HL-60 (cell line): ENCODE data around the gene TTLL11.

Experiments
- GABPA ChIP-seq: IDR thresholded peaks from 2 replicates; pipeline ENCODE4 v1.6.1; 2012; ENCODE audit warnings: low read depth
- POLR2AphosphoS5 ChIP-seq: IDR thresholded peaks from 2 replicates; pipeline ENCODE4 v1.6.1; 2012; ENCODE audit warnings: low read depth
- REST ChIP-seq: IDR thresholded peaks from 2 replicates; pipeline ENCODE4 v1.6.1; 2012; ENCODE audit warnings: low read depth; ENCODE audit not compliant: insufficient replicate concordance
- SPI1 ChIP-seq: IDR thresholded peaks from 2 replicates; pipeline ENCODE4 v1.6.1; 2012; ENCODE audit warnings: low read depth, mild to moderate bottlenecking, borderline replicate concordance
- TF ChIP-seq, protein P1 (sequence below): IDR thresholded peaks from one replicate; pipeline ENCODE4 v1.5.1; 2011; ENCODE audit warnings: low read length, control low read depth, inconsistent platforms; ENCODE audit not compliant: insufficient read depth

- TF ChIP-seq, protein P1, sequence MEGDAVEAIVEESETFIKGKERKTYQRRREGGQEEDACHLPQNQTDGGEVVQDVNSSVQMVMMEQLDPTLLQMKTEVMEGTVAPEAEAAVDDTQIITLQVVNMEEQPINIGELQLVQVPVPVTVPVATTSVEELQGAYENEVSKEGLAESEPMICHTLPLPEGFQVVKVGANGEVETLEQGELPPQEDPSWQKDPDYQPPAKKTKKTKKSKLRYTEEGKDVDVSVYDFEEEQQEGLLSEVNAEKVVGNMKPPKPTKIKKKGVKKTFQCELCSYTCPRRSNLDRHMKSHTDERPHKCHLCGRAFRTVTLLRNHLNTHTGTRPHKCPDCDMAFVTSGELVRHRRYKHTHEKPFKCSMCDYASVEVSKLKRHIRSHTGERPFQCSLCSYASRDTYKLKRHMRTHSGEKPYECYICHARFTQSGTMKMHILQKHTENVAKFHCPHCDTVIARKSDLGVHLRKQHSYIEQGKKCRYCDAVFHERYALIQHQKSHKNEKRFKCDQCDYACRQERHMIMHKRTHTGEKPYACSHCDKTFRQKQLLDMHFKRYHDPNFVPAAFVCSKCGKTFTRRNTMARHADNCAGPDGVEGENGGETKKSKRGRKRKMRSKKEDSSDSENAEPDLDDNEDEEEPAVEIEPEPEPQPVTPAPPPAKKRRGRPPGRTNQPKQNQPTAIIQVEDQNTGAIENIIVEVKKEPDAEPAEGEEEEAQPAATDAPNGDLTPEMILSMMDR: no peak
- TF ChIP-seq REST (no peak), GABPA (no peak), POLR2AphosphoS5 (no peak), SPI1 (no peak)
Observed at GRCh38 chr9:121876658-121877271, 216.3 kb downstream of the TTLL11 start.
